ENCODE data around the gene MICA.

GRCh38 chr6:31426395-31427354 lies 23.3 kb downstream of the MICA start:
- no peak for TF ChIP-seq MEIS1 (CRISPR knock-in tag; IDR thresholded peaks at IDR 0.05; ENCODE audit: borderline replicate concordance)
- TF ChIP-seq CTCF (tag by site-specific recombination; IDR thresholded peaks at IDR 0.05) = no peak
- TF ChIP-seq ZFP3 (tag by site-specific recombination; IDR thresholded peaks at IDR 0.05; ENCODE audit: low read depth) = no peak
- no peak for TF ChIP-seq OVOL3 (tag by site-specific recombination; IDR thresholded peaks at IDR 0.05)
- TF ChIP-seq KLF17 (tag by site-specific recombination; IDR thresholded peaks at IDR 0.05) = no peak
- no peak for TF ChIP-seq ZNF184 (tag by site-specific recombination; IDR thresholded peaks at IDR 0.05)
- no peak for TF ChIP-seq SCRT1 (tag by site-specific recombination; IDR thresholded peaks at IDR 0.05; ENCODE audit: borderline replicate concordance)
- TF ChIP-seq ZBTB7A (tag by site-specific recombination; IDR thresholded peaks at IDR 0.05; ENCODE audit: low read depth) = no peak
- TF ChIP-seq ZNF335 (tag by site-specific recombination; conservative IDR thresholded peaks at IDR 0.05) = no peak
- TF ChIP-seq ZNF133 (tag by site-specific recombination; IDR thresholded peaks at IDR 0.05) = no peak
- no peak for TF ChIP-seq ZNF626 (tag by site-specific recombination; IDR thresholded peaks at IDR 0.05)
- no peak for TF ChIP-seq ZNF48 (tag by site-specific recombination; IDR thresholded peaks at IDR 0.05)
- TF ChIP-seq ZFP41 (tag by site-specific recombination; IDR thresholded peaks at IDR 0.05; ENCODE audit: borderline replicate concordance) = no peak
